Breast epithelium (tissue), 3 donors: ENCODE data around the gene QSER1.

Experiments used
- CTCF ChIP-seq, 3 donors: fragments of 450-650 bp; IDR thresholded peaks; one replicate each; pipeline ENCODE4 v1.5.1; 2016 to 2017; ENCODE audit warnings: antibody characterized with exemption in 3 of 3, mild to moderate bottlenecking in 3 of 3, moderate library complexity in 3 of 3
- POLR2A ChIP-seq: fragments of 450-650 bp; IDR thresholded peaks from one replicate; pipeline ENCODE4 v1.6.1; 2016; ENCODE audit warnings: antibody characterized with exemption, mild to moderate bottlenecking, moderate library complexity

- no peak for TF ChIP-seq CTCF (IDR thresholded peaks at IDR 0.05)
- no peak for TF ChIP-seq POLR2A
These were observed 42.9 kb upstream of the QSER1 start for GRCh38 chr11:32849761-32850160.
